Activated gamma-delta T cell (primary cell): ENCODE results near the gene METTL13.
A peak's percentile ranks its signal among the peaks of the same experiment; 100 is the strongest.

Experiments used
- DNase-seq: peaks from one replicate; lab custom pipeline; 2025; lab: John Stamatoyannopoulos, UW
- total RNA-seq, 2 donors: gene quantifications; one replicate each; lab custom pipeline; 2026; lab: John Stamatoyannopoulos, UW

METTL13 gene
- 32.5 to 36.1 reads per million in 2 donors for total RNA-seq

GRCh38 chr1:171781176-171781875 lies at the start of gene METTL13:
TSS of gene METTL13 (plus strand) at chr1:171781660. CDS start at chr1:171781968, 308 bp downstream.
- DNase-seq: peak; percentile 98

- no peak for DNase-seq
These were observed 45.3 kb upstream of the METTL13 start for GRCh38 chr1:171736196-171736595.

GRCh38 chr1:171738911-171739310 lies 42.5 kb upstream of the METTL13 start:
- no peak for DNase-seq

GRCh38 chr1:171739656-171740055 lies 41.8 kb upstream of the METTL13 start:
- DNase-seq: no peak

GRCh38 chr1:171740356-171740863 lies 41.0 kb upstream of the METTL13 start:
- DNase-seq: no peak

GRCh38 chr1:171740987-171741871 lies 40.2 kb upstream of the METTL13 start:
- DNase-seq: no peak

GRCh38 chr1:171741872-171742576 lies 39.4 kb upstream of the METTL13 start, which contains the start of gene VAMP4:
TSS of gene VAMP4 (minus strand) at chr1:171742065. CDS start at chr1:171738414, 3,651 bp downstream.
- DNase-seq: peak; percentile 70

GRCh38 chr1:171742577-171742922 lies 38.9 kb upstream of the METTL13 start:
- no peak for DNase-seq

GRCh38 chr1:171743081-171743870 lies 38.2 kb upstream of the METTL13 start:
- no peak for DNase-seq

GRCh38 chr1:171744986-171745385 lies 36.5 kb upstream of the METTL13 start:
- no peak for DNase-seq

- no peak for DNase-seq
These were observed 32.8 kb upstream of the METTL13 start for GRCh38 chr1:171748651-171749050.

GRCh38 chr1:171751221-171751620 lies 30.2 kb upstream of the METTL13 start:
- DNase-seq: no peak

- no peak for DNase-seq
These were observed 28.3 kb upstream of the METTL13 start for GRCh38 chr1:171753182-171753581.

- DNase-seq: no peak
These were observed 27.6 kb upstream of the METTL13 start for GRCh38 chr1:171753685-171754352.

- DNase-seq: no peak
These were observed 27.1 kb upstream of the METTL13 start for GRCh38 chr1:171754353-171754705.

GRCh38 chr1:171754971-171755370 lies 26.5 kb upstream of the METTL13 start:
- no peak for DNase-seq

- DNase-seq: no peak
These were observed 24.6 kb upstream of the METTL13 start for GRCh38 chr1:171756856-171757255.

GRCh38 chr1:171758011-171758410 lies 23.4 kb upstream of the METTL13 start:
- no peak for DNase-seq

GRCh38 chr1:171762143-171762563 lies 19.3 kb upstream of the METTL13 start:
- DNase-seq: no peak

GRCh38 chr1:171763764-171764163 lies 17.7 kb upstream of the METTL13 start:
- no peak for DNase-seq

- no peak for DNase-seq
These were observed 12.3 kb upstream of the METTL13 start for GRCh38 chr1:171769171-171769570.
